ENCODE measurements around the gene DNAH14. TPM values are rescaled to one million over a fixed set of nuclear protein-coding genes. Genes with fewer than 3 reads are reported as not detected.
"Not testable (repeated sequence)": the region's sequence is repeated elsewhere in the genome, so short reads cannot be mapped to it uniquely, and the experiment has no call there.

The DNAH14 gene
- total RNA-seq, 4 donors from 2014 or later, result 0.15 to 0.55 TPM; not detected in 2

DNA sequence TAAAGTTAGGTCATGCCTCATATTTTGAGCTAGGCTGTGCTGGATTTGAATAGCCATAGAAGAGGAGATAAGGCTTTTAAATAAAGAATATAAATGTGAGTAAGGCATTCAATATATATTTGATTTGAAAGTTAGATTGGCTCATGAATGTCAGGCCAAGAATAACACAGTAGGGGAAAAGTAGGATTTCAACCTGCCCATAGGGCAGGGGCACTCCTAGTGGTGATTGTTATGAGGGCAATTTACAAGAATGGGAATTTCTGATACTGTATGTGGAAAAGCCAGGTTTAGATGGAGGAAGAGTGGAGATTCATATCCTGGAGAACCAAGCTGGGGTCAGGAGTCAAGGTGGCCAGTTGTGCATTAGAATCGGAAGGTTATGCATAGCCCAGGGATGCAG, 74.9 kb downstream of the DNAH14 start:
- H3K4me1 ChIP-seq, result no peaks in the 10 kb centered on the region
- no peaks in the 10 kb centered on the region for H3K27me3 ChIP-seq
- no peak for DNase-seq
- no peaks in the 10 kb centered on the region for H3K36me3 ChIP-seq
- no peak overlapping the region for H3K4me3 ChIP-seq
- intact Hi-C loops (cut with DNase I; ENCODE audit: low total_unique reads) (no loop called here), in situ Hi-C loops (cut with MboI; ENCODE audit: low sequenced_read_pairs in 4 of 4) (no loop called here)
- ATAC-seq, result no peak
- no peak for TF ChIP-seq POLR2A (IDR thresholded peaks at IDR 0.05)
- TF ChIP-seq, protein P1, sequence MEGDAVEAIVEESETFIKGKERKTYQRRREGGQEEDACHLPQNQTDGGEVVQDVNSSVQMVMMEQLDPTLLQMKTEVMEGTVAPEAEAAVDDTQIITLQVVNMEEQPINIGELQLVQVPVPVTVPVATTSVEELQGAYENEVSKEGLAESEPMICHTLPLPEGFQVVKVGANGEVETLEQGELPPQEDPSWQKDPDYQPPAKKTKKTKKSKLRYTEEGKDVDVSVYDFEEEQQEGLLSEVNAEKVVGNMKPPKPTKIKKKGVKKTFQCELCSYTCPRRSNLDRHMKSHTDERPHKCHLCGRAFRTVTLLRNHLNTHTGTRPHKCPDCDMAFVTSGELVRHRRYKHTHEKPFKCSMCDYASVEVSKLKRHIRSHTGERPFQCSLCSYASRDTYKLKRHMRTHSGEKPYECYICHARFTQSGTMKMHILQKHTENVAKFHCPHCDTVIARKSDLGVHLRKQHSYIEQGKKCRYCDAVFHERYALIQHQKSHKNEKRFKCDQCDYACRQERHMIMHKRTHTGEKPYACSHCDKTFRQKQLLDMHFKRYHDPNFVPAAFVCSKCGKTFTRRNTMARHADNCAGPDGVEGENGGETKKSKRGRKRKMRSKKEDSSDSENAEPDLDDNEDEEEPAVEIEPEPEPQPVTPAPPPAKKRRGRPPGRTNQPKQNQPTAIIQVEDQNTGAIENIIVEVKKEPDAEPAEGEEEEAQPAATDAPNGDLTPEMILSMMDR (IDR thresholded peaks at IDR 0.05 in 4 of 5, conservative IDR thresholded peaks at IDR 0.05 in 1 of 5), result no peak
- no peak overlapping the region for H3K27ac ChIP-seq
- H3K9me3 ChIP-seq, result no peaks in the 10 kb centered on the region

DNA sequence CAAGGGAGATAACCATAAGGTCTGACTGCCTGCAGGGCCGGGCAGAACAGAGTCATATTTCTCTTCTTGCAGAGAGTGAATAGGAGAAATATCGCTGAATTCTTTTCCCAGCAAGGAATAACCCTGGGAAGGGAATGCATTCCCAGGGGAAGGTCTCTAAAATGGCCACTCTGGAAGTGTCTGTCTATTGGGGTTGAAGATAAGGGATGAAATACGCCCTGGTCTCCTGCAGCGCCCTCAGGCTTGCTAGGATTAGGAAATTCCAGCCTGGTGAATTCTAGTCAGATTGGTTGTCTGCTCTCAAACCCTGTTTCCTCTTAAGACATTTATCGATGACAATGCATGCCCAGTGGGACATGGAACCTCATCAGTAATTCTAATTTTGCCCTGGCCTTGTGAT, 76.9 kb downstream of the DNAH14 start:
- H3K9me3 ChIP-seq; H3K36me3 ChIP-seq; H3K27me3 ChIP-seq; H3K4me3 ChIP-seq; H3K27ac ChIP-seq; H3K4me1 ChIP-seq; DNase-seq; intact Hi-C loops (cut with DNase I; ENCODE audit: low total_unique reads); in situ Hi-C loops (cut with MboI; ENCODE audit: low sequenced_read_pairs in 4 of 4); ATAC-seq: not testable (repeated sequence)

DNA sequence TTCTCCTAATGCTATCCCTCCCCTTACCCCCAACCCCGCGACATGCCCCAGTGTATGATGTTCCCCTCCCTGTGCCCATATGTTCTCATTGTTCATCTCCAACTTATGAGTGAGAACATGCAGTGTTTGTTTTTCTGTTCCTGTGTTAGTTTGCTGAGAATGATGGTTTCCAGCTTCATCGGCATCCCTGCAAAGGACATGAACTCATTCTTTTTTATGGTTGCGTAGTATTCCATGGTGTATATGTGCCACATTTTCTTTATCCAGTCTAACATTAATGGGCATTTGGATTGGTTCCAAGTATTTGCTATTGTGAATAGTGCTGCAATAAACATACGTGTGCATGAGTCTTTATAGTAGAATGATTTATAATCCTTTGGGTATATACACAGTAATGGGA, 78.6 kb downstream of the DNAH14 start:
- intact Hi-C loops (cut with DNase I; ENCODE audit: low total_unique reads); in situ Hi-C loops (cut with MboI; ENCODE audit: low sequenced_read_pairs in 4 of 4); ATAC-seq; H3K4me1 ChIP-seq; H3K4me3 ChIP-seq; H3K27me3 ChIP-seq; DNase-seq; H3K36me3 ChIP-seq; H3K9me3 ChIP-seq; H3K27ac ChIP-seq: not testable (repeated sequence)

DNA sequence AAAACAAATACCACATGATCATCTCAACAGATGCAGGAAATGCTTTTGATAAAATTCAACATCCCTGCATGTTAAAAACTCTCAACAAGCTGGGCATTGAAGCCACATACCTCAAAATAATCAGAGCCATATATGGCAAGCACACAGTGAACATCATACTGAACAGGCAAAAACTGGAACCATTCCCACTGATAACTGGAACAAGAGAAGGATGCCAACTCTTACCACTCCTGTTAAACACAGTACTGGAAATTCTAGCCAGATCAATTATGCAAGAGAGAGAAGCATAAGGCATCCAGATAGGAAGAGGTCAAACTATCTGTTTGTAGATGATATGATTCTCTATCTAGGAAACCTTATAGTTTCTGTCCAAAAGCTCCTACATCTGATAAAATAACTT, 91.6 kb downstream of the DNAH14 start:
- no peaks in the 10 kb centered on the region for H3K27me3 ChIP-seq
- no peaks in the 10 kb centered on the region for H3K36me3 ChIP-seq
- TF ChIP-seq, protein P1 (IDR thresholded peaks at IDR 0.05 in 4 of 5, conservative IDR thresholded peaks at IDR 0.05 in 1 of 5), result no peak
- TF ChIP-seq POLR2A (IDR thresholded peaks at IDR 0.05), result no peak
- intact Hi-C loops (cut with DNase I; ENCODE audit: low total_unique reads), result no loop called here
- DNase-seq, result no peak
- no peak for ATAC-seq
- in situ Hi-C loops (cut with MboI; ENCODE audit: low sequenced_read_pairs in 4 of 4), result no loop called here
- H3K4me3 ChIP-seq, result no peak overlapping the region
- H3K4me1 ChIP-seq, result no peaks in the 10 kb centered on the region
- no peak overlapping the region for H3K27ac ChIP-seq
- no peaks in the 10 kb centered on the region for H3K9me3 ChIP-seq

DNA sequence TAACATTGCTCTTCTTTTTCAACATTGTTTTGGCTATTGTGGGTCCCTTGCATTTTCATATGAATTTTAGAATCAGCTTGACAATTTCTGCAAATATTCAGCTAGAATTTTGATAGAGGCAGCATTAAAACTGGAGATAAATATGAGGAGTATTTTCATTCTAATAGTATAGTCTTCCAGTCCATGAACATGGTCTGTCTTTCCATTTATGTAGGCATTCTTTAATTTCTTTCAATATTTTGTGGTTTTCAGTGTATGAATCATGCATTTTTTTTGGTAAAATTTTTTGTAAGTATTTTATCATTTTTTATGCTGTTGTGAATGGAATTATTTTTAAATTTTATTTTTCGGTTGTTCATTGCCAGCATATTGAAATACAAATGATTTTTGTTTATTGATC, 97.2 kb downstream of the DNAH14 start:
- no peaks in the 10 kb centered on the region for H3K27me3 ChIP-seq
- no peak overlapping the region for H3K27ac ChIP-seq
- H3K36me3 ChIP-seq, result no peaks in the 10 kb centered on the region
- H3K4me3 ChIP-seq, result no peak overlapping the region
- in situ Hi-C loops (cut with MboI; ENCODE audit: low sequenced_read_pairs in 4 of 4), result no loop called here
- H3K9me3 ChIP-seq, result no peaks in the 10 kb centered on the region
- DNase-seq (no peak), ATAC-seq (no peak)
- no peaks in the 10 kb centered on the region for H3K4me1 ChIP-seq
- intact Hi-C loops (cut with DNase I; ENCODE audit: low total_unique reads), result no loop called here
- TF ChIP-seq, protein P1 (IDR thresholded peaks at IDR 0.05 in 4 of 5, conservative IDR thresholded peaks at IDR 0.05 in 1 of 5), result no peak
- no peak for TF ChIP-seq POLR2A (IDR thresholded peaks at IDR 0.05)

DNA sequence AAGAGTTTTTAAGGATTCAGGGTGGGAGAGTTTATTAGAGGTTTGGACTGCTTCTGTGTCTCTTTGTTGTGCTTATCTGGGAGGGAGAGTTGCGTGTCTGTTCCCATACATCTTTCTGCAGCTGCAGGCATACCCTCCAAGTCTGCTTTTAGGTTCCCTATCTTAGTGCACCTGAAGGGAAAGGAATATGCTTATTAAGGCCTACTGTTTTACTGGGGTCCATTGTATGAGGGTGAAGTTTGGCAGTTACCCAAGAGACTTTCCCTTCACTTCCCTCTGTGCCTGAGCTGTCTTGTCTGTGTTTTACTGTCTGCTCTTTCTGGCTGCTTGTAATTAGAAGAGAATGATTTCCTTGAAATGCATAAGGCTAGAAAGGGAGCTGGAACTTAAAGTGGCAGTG, 107.0 kb downstream of the DNAH14 start:
- H3K27me3 ChIP-seq; H3K4me1 ChIP-seq; H3K9me3 ChIP-seq; H3K4me3 ChIP-seq; DNase-seq; ATAC-seq; intact Hi-C loops (cut with DNase I; ENCODE audit: low total_unique reads); in situ Hi-C loops (cut with MboI; ENCODE audit: low sequenced_read_pairs in 4 of 4); H3K27ac ChIP-seq; H3K36me3 ChIP-seq: not testable (repeated sequence)
